ENCODE results near the gene CNTFR.

- TF ChIP-seq CTCF (IDR thresholded peaks at IDR 0.05) = no peak
- no peak for TF ChIP-seq POLR2AphosphoS5 (IDR thresholded peaks at IDR 0.05; ENCODE audit: low read depth, low read length)
- no peak for TF ChIP-seq SIN3A (IDR thresholded peaks at IDR 0.05; ENCODE audit: borderline replicate concordance, insufficient read depth, low read depth, low read length)
- TF ChIP-seq REST (IDR thresholded peaks at IDR 0.05; ENCODE audit: insufficient read depth in 1 of 2, low read depth in 2 of 2, low read length in 1 of 2) = no peak
These were observed 67.2 kb downstream of the CNTFR start for GRCh38 chr9:34522091-34522887.
